CD4-positive, alpha-beta T cell (primary cell): ENCODE measurements around the gene ZBTB6. TPM values are rescaled to one million over a fixed set of nuclear protein-coding genes. Genes with fewer than 3 reads are reported as not detected.
"Not testable (repeated sequence)": the region's sequence is repeated elsewhere in the genome, so short reads cannot be mapped to it uniquely, and the experiment has no call there.

Experiments used
- ATAC-seq: fragments of 200-7000 bp; cut with Tn5 transposase; one replicate; pipeline ENCODE4 v1.10.0; 2022; ENCODE audit warnings: mild to moderate bottlenecking; ENCODE audit not compliant: poor library complexity
- CTCF ChIA-PET: fragments of 350-600 bp; sonication (Branson Sonifier 250); formaldehyde crosslinking; loops from one replicate; lab custom pipeline; 2021; ENCODE audit warnings: antibody characterized with exemption, inconsistent platforms; lab: Charles Lee
- POLR2A ChIA-PET: fragments of 350-600 bp; sonication (Branson Sonifier 250); formaldehyde crosslinking; loops from one replicate; lab custom pipeline; 2021; ENCODE audit warnings: antibody characterized with exemption, inconsistent platforms; lab: Charles Lee
- DNase-seq, 14 experiments: peaks; one replicate each; pipeline ENCODE4 v3.0.0-alpha.2; 2013 to 2020; ENCODE audit warnings: mixed read lengths in 2 of 14
- H3K27ac ChIP-seq, 2 donors: one replicate each; pipeline versions ENCODE4 v1.5.1 to v1.7.0; 2013; ENCODE audit warnings: low read length in 2 of 2, low read depth in 1 of 2, mild to moderate bottlenecking in 1 of 2
- H3K27me3 ChIP-seq, 2 experiments: 1 replicate in 1 of 2; 2 replicates in 1 of 2; pipeline versions ENCODE4 v1.6.1 to v1.7.0; 2013; ENCODE audit warnings: low read length in 2 of 2, control low read depth in 1 of 2, mild to moderate bottlenecking in 1 of 2, moderate library complexity in 1 of 2; ENCODE audit not compliant: insufficient read depth in 2 of 2, control insufficient read depth in 1 of 2
- H3K36me3 ChIP-seq: one replicate; pipeline ENCODE4 v1.6.1; 2013; ENCODE audit warnings: low read length, control low read depth; ENCODE audit not compliant: insufficient read depth
- H3K4me1 ChIP-seq: one replicate; pipeline ENCODE4 v1.6.1; 2013; ENCODE audit warnings: low read length, control low read depth; ENCODE audit not compliant: insufficient read depth
- H3K4me3 ChIP-seq: one replicate; pipeline ENCODE4 v1.5.1; 2013; ENCODE audit warnings: mild to moderate bottlenecking, low read length, moderate library complexity
- H3K9me3 ChIP-seq, 2 experiments: 1 replicate in 1 of 2; 2 replicates in 1 of 2; pipeline versions ENCODE4 v1.6.1 to v1.7.0; 2013; ENCODE audit warnings: low read length in 2 of 2, mild to moderate bottlenecking in 2 of 2, control low read depth in 1 of 2, moderate library complexity in 1 of 2; ENCODE audit not compliant: control insufficient read depth in 1 of 2, insufficient read depth in 1 of 2
- H3K27ac Mint-ChIP-seq: one replicate; pipeline ENCODE4 v1.8.0; 2020; ENCODE audit warnings: mixed read lengths
- H3K27me3 Mint-ChIP-seq: one replicate; pipeline ENCODE4 v1.8.0; 2021; ENCODE audit warnings: mixed read lengths
- H3K36me3 Mint-ChIP-seq: one replicate; pipeline ENCODE4 v1.8.0; 2021; ENCODE audit warnings: low read depth, mixed read lengths
- H3K4me1 Mint-ChIP-seq: one replicate; pipeline ENCODE4 v1.8.0; 2021; ENCODE audit warnings: low read depth, mixed read lengths
- H3K4me3 Mint-ChIP-seq: one replicate; pipeline ENCODE4 v1.8.0; 2020; ENCODE audit warnings: mild to moderate bottlenecking, mixed read lengths
- H3K9me3 Mint-ChIP-seq: one replicate; pipeline ENCODE4 v1.8.0; 2020; ENCODE audit warnings: mixed read lengths
- intact Hi-C, 2 experiments: fragments of 100-400 bp; cut with DNase I in 1 of 2; cut with micrococcal nuclease in 1 of 2; formaldehyde crosslinking; loops; one replicate each; pipeline versions ENCODE4 v1.15.1 to v1.9.0; 2023 to 2025; cut with DNase I, micrococcal nuclease
- total RNA-seq, 174 experiments: library from RNA in 2 of 174; stranded (reverse) in 2 of 174; gene quantifications; one replicate each; pipeline ENCODE4 v1.2.3 and lab custom pipeline; 2021 to 2026
- TF ChIP-seq, protein P1 (sequence below): fragments of 200-600 bp; IDR thresholded peaks from one replicate; pipeline ENCODE4 v1.8.0; 2022; ENCODE audit warnings: antibody characterized with exemption, mild to moderate bottlenecking

Gene ZBTB6
- total RNA-seq, 2 experiments from 2014 or later, result 3.6 to 3.9 TPM

DNA sequence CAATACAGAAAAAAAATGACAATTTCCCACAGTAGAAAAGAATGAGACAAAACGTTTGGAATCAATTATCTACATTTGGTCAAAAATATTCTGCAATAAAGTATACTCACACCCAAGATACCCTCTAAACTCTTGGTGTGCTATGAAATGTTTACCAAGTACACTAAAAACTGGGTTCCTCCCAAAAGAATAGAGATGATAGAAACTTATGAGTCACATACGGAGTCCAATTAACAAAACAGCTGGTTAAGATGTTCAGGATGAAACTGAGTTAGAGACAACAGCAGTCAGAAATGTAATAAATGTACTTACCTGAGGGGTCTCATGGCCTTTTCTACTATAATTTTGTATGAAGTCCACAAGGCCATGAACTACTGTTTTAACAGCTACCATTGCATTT, 33.7 kb downstream of the ZBTB6 start:
- CTCF ChIA-PET, result no interaction called here
- DNase-seq (no peak), ATAC-seq (no peak)
- no peaks in the 10 kb centered on the region for H3K9me3 ChIP-seq
- H3K4me1 Mint-ChIP-seq, result no peaks in the 10 kb centered on the region
- no peak overlapping the region for H3K27ac Mint-ChIP-seq
- peaks cover 81% of the 10 kb centered on the region for H3K36me3 ChIP-seq
- no peak overlapping the region for H3K27ac ChIP-seq
- POLR2A ChIA-PET, result no interaction called here
- H3K27me3 ChIP-seq, result no peaks in the 10 kb centered on the region
- TF ChIP-seq, protein P1, sequence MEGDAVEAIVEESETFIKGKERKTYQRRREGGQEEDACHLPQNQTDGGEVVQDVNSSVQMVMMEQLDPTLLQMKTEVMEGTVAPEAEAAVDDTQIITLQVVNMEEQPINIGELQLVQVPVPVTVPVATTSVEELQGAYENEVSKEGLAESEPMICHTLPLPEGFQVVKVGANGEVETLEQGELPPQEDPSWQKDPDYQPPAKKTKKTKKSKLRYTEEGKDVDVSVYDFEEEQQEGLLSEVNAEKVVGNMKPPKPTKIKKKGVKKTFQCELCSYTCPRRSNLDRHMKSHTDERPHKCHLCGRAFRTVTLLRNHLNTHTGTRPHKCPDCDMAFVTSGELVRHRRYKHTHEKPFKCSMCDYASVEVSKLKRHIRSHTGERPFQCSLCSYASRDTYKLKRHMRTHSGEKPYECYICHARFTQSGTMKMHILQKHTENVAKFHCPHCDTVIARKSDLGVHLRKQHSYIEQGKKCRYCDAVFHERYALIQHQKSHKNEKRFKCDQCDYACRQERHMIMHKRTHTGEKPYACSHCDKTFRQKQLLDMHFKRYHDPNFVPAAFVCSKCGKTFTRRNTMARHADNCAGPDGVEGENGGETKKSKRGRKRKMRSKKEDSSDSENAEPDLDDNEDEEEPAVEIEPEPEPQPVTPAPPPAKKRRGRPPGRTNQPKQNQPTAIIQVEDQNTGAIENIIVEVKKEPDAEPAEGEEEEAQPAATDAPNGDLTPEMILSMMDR, result no peak
- H3K27me3 Mint-ChIP-seq, result no peaks in the 10 kb centered on the region
- no peak overlapping the region for H3K4me3 Mint-ChIP-seq
- H3K4me3 ChIP-seq, result no peak overlapping the region
- H3K4me1 ChIP-seq, result no peaks in the 10 kb centered on the region
- intact Hi-C loops, result no loop called here
- no peaks in the 10 kb centered on the region for H3K9me3 Mint-ChIP-seq
- peaks cover 79% of the 10 kb centered on the region for H3K36me3 Mint-ChIP-seq

DNA sequence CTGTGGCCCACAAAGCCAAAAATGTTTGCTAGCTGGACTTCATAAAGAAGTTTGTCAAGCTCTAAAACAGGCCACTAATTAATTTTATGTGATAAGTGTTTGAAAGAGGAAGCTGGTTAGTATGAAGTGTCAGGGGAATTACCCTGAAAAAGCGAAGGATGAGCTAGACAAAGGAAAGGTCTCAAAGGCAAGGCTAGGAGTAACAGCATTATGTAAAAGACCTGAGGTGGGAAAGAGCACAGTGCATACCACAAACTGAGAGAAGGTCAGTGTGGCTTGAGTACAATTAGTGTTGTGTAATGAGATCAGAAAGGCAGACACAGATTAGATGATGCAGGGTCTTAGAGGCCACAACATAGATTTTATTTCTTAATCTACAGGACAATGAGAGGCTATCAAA, 37.6 kb downstream of the ZBTB6 start:
- Histone ChIP-seq H3K4me1 (no peaks in the 10 kb centered on the region), H3K36me3 (peaks cover 90% of the 10 kb centered on the region), H3K27me3 (no peaks in the 10 kb centered on the region), H3K27ac (no peak overlapping the region), H3K9me3 (no peaks in the 10 kb centered on the region), H3K4me3 (no peak overlapping the region)
- Mint-ChIP-seq H3K36me3 (peaks cover 88% of the 10 kb centered on the region), H3K4me3 (no peak overlapping the region), H3K27ac (peak overlapping the region; percentile 15), H3K4me1 (no peaks in the 10 kb centered on the region), H3K27me3 (no peaks in the 10 kb centered on the region), H3K9me3 (no peaks in the 10 kb centered on the region)
- ATAC-seq (no peak), DNase-seq (no peak)
- TF ChIP-seq, protein P1, result no peak
- ChIA-PET CTCF (no interaction called here), POLR2A (no interaction called here)
- intact Hi-C loops, result no loop called here

DNA sequence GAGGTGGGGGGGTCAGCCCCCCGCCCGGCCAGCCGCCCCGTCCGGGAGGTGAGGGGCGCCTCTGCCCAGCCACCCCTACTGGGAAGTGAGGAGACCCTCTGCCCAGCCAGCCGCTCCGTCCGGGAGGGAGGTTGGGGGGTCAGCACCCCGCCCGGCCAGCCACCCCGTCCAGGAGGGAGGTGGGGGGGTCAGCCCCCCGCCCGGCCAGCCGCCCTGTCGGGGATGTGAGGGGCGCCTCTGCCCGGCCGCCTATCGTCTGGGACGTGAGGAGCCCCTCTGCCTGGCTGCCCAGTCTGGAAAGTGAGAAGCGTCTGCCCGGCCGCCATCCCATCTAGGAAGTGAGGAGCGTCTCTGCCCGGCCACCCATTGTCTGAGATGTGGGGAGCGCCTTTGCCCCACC, 45.8 kb downstream of the ZBTB6 start:
- H3K4me1 ChIP-seq, H3K27ac ChIP-seq, H3K4me1 Mint-ChIP-seq, intact Hi-C loops, H3K27ac Mint-ChIP-seq, CTCF ChIA-PET, DNase-seq, H3K9me3 ChIP-seq, H3K4me3 Mint-ChIP-seq, H3K27me3 Mint-ChIP-seq, ATAC-seq, H3K4me3 ChIP-seq, H3K27me3 ChIP-seq, H3K9me3 Mint-ChIP-seq, POLR2A ChIA-PET: not testable (repeated sequence)
- H3K36me3 Mint-ChIP-seq, result peaks cover 58% of the 10 kb centered on the region
- H3K36me3 ChIP-seq, result peaks cover 42% of the 10 kb centered on the region

DNA sequence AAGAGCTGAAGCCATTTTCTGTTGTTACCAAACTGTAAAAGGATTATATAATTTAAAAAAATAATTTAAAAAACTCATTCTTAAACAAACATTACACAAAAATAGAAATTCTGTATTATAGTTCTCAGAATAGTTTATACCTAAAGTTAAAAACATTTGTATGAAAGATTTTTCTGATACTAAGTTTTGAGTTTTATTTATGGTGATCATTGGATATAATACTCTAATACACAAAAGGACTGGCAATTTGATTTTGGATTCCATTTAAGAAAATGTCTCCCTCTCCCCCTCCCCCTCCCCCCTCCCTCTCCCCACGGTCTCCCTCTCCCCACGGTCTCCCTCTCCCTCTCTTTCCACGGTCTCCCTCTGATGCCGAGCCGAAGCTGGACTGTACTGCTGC, 47.0 kb downstream of the ZBTB6 start:
- Mint-ChIP-seq H3K36me3 (peaks cover 52% of the 10 kb centered on the region), H3K9me3 (no peaks in the 10 kb centered on the region)
- POLR2A ChIA-PET, result no interaction called here

More for the DNA sequence above, 47.0 kb downstream of the ZBTB6 start:
- H3K4me3 Mint-ChIP-seq, result no peak overlapping the region
- ATAC-seq, result no peak
- no peaks in the 10 kb centered on the region for H3K4me1 Mint-ChIP-seq
- DNase-seq, result no peak
- CTCF ChIA-PET, result no interaction called here
- no peak overlapping the region for H3K27ac Mint-ChIP-seq
- Histone ChIP-seq H3K4me1 (no peaks in the 10 kb centered on the region), H3K4me3 (no peak overlapping the region), H3K9me3 (no peaks in the 10 kb centered on the region), H3K36me3 (peaks cover 33% of the 10 kb centered on the region), H3K27ac (no peak overlapping the region), H3K27me3 (no peaks in the 10 kb centered on the region)
- intact Hi-C loops, result no loop called here
- TF ChIP-seq, protein P1, result no peak
- H3K27me3 Mint-ChIP-seq, result no peaks in the 10 kb centered on the region
